ENCODE results near the gene SMCR8. TPM values are rescaled to one million over a fixed set of nuclear protein-coding genes. Genes with fewer than 3 reads are reported as not detected.
A peak's percentile ranks its signal among the peaks of the same experiment; 100 is the strongest.

Gene SMCR8, protein sequence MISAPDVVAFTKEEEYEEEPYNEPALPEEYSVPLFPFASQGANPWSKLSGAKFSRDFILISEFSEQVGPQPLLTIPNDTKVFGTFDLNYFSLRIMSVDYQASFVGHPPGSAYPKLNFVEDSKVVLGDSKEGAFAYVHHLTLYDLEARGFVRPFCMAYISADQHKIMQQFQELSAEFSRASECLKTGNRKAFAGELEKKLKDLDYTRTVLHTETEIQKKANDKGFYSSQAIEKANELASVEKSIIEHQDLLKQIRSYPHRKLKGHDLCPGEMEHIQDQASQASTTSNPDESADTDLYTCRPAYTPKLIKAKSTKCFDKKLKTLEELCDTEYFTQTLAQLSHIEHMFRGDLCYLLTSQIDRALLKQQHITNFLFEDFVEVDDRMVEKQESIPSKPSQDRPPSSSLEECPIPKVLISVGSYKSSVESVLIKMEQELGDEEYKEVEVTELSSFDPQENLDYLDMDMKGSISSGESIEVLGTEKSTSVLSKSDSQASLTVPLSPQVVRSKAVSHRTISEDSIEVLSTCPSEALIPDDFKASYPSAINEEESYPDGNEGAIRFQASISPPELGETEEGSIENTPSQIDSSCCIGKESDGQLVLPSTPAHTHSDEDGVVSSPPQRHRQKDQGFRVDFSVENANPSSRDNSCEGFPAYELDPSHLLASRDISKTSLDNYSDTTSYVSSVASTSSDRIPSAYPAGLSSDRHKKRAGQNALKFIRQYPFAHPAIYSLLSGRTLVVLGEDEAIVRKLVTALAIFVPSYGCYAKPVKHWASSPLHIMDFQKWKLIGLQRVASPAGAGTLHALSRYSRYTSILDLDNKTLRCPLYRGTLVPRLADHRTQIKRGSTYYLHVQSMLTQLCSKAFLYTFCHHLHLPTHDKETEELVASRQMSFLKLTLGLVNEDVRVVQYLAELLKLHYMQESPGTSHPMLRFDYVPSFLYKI
- total RNA-seq (2021; fragmentation: NEBNext Ultra II Directional; extraction: Animal tissue kit (Norgen Biotek cat#: 25700)), result 18.5 and 19.0 TPM in 2 replicates
- polyA plus RNA-seq (2011; rRNA removed), result 6.9 and 8.9 TPM in 2 replicates
- polyA plus RNA-seq (2011; cell fraction: cytosol; rRNA removed), result 7.6 TPM
- 10.9 TPM for polyA plus RNA-seq (2011; cell fraction: nucleus; rRNA removed)
- polyA plus RNA-seq (2012, experiment 1 of 2), result 9.6 to 12.8 TPM (median 12.4 TPM) in 4 replicates
- polyA plus RNA-seq (2012, experiment 2 of 2), result 4.8 TPM
- polyA plus RNA-seq (2013, experiment 1 of 2), result 8.2 TPM
- 7.7 TPM for polyA plus RNA-seq (2013, experiment 2 of 2)
- polyA minus RNA-seq (2011; rRNA and poly(A)+ RNA removed), result 23.2 and 26.9 TPM in 2 replicates
- polyA minus RNA-seq (2011; cell fraction: cytosol; rRNA and poly(A)+ RNA removed), result 11.1 TPM
- 14.6 TPM for polyA minus RNA-seq (2011; cell fraction: nucleus; rRNA and poly(A)+ RNA removed)
- long read RNA-seq, experiment 1, full-length matches to known transcripts, result 1 of 13 reads
- long read RNA-seq, experiment 1, partial matches to known transcripts, result 0 of 13 reads
- long read RNA-seq, experiment 1, other reads (novel, unspliced or antisense), result 12 of 13 reads
- long read RNA-seq, experiment 2, result 0 reads

DNA sequence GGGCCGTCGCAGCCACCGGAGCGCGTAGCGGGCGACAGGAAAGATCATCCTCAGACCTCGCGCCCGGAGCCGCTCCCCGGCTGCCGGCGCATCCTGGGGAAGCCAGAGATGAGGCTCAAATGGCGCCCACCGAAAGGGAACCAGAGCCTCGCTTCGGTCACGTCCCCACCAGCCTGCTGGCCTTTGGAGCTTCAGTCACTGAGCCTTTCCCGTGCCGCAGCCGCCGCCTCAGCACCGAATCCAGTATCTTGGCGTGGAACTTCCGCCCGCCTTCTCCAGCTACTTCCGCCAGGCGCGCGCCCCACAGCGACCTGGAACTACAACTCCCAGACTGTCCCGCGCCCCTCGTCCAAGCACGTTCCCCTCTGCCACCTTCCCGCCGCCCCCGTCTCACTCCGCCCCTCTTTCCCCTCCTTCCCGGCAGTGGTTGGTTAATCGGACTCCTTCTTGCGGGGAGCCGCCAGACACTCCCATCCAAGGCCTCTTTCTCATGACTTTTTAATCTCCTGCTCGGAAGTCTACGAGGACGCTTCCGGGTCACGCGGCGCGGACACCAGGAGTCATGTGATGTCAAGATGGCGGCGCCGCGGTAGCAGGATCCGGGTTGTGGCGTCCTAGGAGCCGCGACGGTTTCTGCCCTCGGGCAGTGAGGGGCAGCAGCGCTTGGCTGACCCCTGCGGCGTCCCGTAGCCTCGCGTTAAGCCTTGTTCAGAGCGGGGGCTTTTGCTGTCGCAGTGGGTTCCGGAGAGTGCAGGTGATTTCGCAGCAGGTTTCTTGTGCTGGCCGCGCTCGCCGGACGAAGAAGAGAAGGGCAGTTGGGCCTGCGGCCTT lies at the start of gene SMCR8, which contains the start of gene TOP3A:
TSS of gene SMCR8 (plus strand) at position 563 of the 831 bp plus-strand sequence. CDS start 497 bp downstream, outside the sequence.
TSS of gene TOP3A (minus strand) at position 264 of the 831 bp plus-strand sequence. CDS start at position 48, 216 bp downstream.
- Histone ChIP-seq H3K4me3 (ENCODE audit: extremely low read depth in 1 of 4, insufficient read depth in 2 of 4, low read depth in 3 of 4, low read length in 4 of 4) (peak within 1 kb of the TSS; percentile 83 to 92 (median 86)), H3K79me2 (ENCODE audit: control insufficient read depth in 1 of 2, insufficient read depth in 2 of 2, low read length in 2 of 2) (peaks cover 30 to 82% of the 10 kb centered on the region in 2 experiments), H3K23me2 (ENCODE audit: low read depth, low read length) (peaks cover 7% of the 10 kb centered on the region), H3K4ac (replicated peaks; ENCODE audit: insufficient read length, low read depth, low read length) (no peak within 1 kb of the TSS), H2AK5ac (ENCODE audit: low read depth, low read length) (peak within 1 kb of the TSS; percentile 5; the same call in 1 of the 2 replicates), H3K79me1 (ENCODE audit: low read depth, low read length) (peaks cover 27% of the 10 kb centered on the region), H2BK15ac (ENCODE audit: low read length) (no peak within 1 kb of the TSS), H3K36me3 (ENCODE audit: control insufficient read depth in 2 of 4, insufficient read depth in 4 of 4, low read length in 3 of 4) (peaks cover 0 to 26% (median 12%) of the 10 kb centered on the region in 4 experiments; a peak in 4 of 8 replicates), H4K91ac (replicated peaks; ENCODE audit: insufficient read length, low read length) (peak within 1 kb of the TSS; percentile 89), H2BK20ac (ENCODE audit: low read length) (no peak within 1 kb of the TSS), H3K27me3 (replicated peaks in 1 of 4; ENCODE audit: control insufficient read depth in 3 of 4, extremely low read depth in 1 of 4, insufficient read depth in 3 of 4, low read length in 3 of 4) (no peaks in the 10 kb centered on the region), H3K14ac (ENCODE audit: insufficient read length) (no peak within 1 kb of the TSS), H3K23ac (ENCODE audit: insufficient read length) (peak within 1 kb of the TSS; percentile 19), H2BK5ac (ENCODE audit: low read depth, low read length) (peak within 1 kb of the TSS; percentile 94), H3K9me3 (ENCODE audit: insufficient read depth in 2 of 2, low read depth in 1 of 2, low read length in 1 of 2) (no peaks in the 10 kb centered on the region), H3K27ac (ENCODE audit: low read depth, low read length) (peak within 1 kb of the TSS; percentile 84), H2BK12ac (ENCODE audit: low read depth, low read length) (no peak within 1 kb of the TSS), H2AFZ (ENCODE audit: low read length) (peak within 1 kb of the TSS; percentile 7; the same call in 1 of the 2 replicates), H3K4me1 (replicated peaks in 1 of 4; ENCODE audit: control insufficient read depth in 3 of 4, insufficient read depth in 4 of 4, low read length in 3 of 4) (peaks cover 0 to 12% (median 4%) of the 10 kb centered on the region in 4 experiments; a peak in 5 of 7 replicates), H4K5ac (ENCODE audit: insufficient read length, low read depth, low read length) (peak within 1 kb of the TSS; percentile 65), H3K56ac (replicated peaks; ENCODE audit: insufficient read length, low read depth, low read length) (peak within 1 kb of the TSS; percentile 56), H2BK120ac (replicated peaks; ENCODE audit: low read depth, low read length) (no peak within 1 kb of the TSS), H4K20me1 (replicated peaks in 1 of 2; ENCODE audit: control insufficient read depth in 1 of 2, insufficient read depth in 2 of 2, low read length in 2 of 2) (peaks cover 17 to 24% of the 10 kb centered on the region in 2 experiments), H3K4me2 (ENCODE audit: insufficient read depth in 1 of 2, low read depth in 2 of 2, low read length in 2 of 2) (peak within 1 kb of the TSS; percentile 96 to 100), H3K18ac (ENCODE audit: extremely low read depth, low read length) (peak within 1 kb of the TSS; percentile 68), H3K9ac (replicated peaks in 1 of 4; ENCODE audit: extremely low read depth in 1 of 4, low read depth in 3 of 4, low read length in 3 of 4) (peak within 1 kb of the TSS; percentile 81 to 91 (median 86)), H4K8ac (ENCODE audit: extremely low read depth, insufficient read depth, low read length) (peak within 1 kb of the TSS; percentile 99)
- CTCF ChIA-PET (ENCODE audit: partially characterized antibody), result interaction anchor here (0.6 to 0.8 kb wide), 2 partner anchors 67 to 98 kb away, joined by 3 read pairs; no protein-coding TSS in a partner anchor
- DNase-seq (ENCODE audit: low read depth in 1 of 2, low spot score in 2 of 2), result peak; percentile 85 to 93
- FAIRE-seq, result no peak
- 1% methylated on average over 54 of the region's 78 CpGs; no CpG with 5 or more reads in 1 of the 2 experiments for WGBS, 2 experiments (ENCODE audit: extremely low coverage in 1 of 2, insufficient coverage in 1 of 2, insufficient read length in 1 of 2, insufficient replicate concordance in 2 of 2, low coverage in 1 of 2, low lambda C conversion rate in 2 of 2, missing lambda C conversion rate in 1 of 2)
- POLR2A ChIA-PET (ENCODE audit: partially characterized antibody), result interaction anchor here (0.6 to 2.7 kb wide), 15 partner anchors 8 to 131 kb away, joined by 3 to 15 read pairs (median 5); partner anchors contain the start of genes ALKBH5, LLGL1 and SHMT1
- no peak for TF ChIP-seq EZH2 (IDR thresholded peaks at IDR 0.05; ENCODE audit: low read depth, low read length, severe bottlenecking)
- TF ChIP-seq, protein P1, sequence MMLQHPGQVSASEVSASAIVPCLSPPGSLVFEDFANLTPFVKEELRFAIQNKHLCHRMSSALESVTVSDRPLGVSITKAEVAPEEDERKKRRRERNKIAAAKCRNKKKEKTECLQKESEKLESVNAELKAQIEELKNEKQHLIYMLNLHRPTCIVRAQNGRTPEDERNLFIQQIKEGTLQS (IDR thresholded peaks at IDR 0.05; ENCODE audit: insufficient read depth, low read depth, low read length), result peak; percentile 96
